C4-2B (cell line): ENCODE results near the gene MTMR2.

Experiments
- ZFX ChIP-seq: fragments of 450-650 bp; IDR thresholded peaks from 2 replicates; pipeline ENCODE4 v1.6.1; 2017
- TF ChIP-seq, protein P1 (sequence below): fragments of 450-650 bp; conservative IDR thresholded peaks from 2 replicates; pipeline ENCODE4 v1.5.1; 2017; ENCODE audit warnings: mild to moderate bottlenecking

- TF ChIP-seq, protein P1, sequence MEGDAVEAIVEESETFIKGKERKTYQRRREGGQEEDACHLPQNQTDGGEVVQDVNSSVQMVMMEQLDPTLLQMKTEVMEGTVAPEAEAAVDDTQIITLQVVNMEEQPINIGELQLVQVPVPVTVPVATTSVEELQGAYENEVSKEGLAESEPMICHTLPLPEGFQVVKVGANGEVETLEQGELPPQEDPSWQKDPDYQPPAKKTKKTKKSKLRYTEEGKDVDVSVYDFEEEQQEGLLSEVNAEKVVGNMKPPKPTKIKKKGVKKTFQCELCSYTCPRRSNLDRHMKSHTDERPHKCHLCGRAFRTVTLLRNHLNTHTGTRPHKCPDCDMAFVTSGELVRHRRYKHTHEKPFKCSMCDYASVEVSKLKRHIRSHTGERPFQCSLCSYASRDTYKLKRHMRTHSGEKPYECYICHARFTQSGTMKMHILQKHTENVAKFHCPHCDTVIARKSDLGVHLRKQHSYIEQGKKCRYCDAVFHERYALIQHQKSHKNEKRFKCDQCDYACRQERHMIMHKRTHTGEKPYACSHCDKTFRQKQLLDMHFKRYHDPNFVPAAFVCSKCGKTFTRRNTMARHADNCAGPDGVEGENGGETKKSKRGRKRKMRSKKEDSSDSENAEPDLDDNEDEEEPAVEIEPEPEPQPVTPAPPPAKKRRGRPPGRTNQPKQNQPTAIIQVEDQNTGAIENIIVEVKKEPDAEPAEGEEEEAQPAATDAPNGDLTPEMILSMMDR, result no peak
- TF ChIP-seq ZFX, result peak; percentile 56
Measured at GRCh38 chr11:95789506-95790122, 134.3 kb downstream of the MTMR2 start, which contains the start of gene FAM76B.
